IMR-90 (cell line): Measurements from ENCODE around the gene DAZL. TPM values are rescaled to one million over a fixed set of nuclear protein-coding genes. Genes with fewer than 3 reads are reported as not detected.

Experiments
- ATAC-seq: fragments of 200-7000 bp; cut with Tn5 transposase; 2 replicates; pipeline ENCODE4 v1.9.1; 2020; ENCODE audit warnings: low read depth, mild to moderate bottlenecking, moderate library complexity
- BruUV-seq: library from RNA; stranded (reverse); fragments of 400-500 nt; replicated peaks from 2 replicates; lab custom pipeline; 2021; lab: Mats Ljungman, UMichigan
- CTCF ChIA-PET: fragments of 300-600 bp; formaldehyde crosslinking; extraction: SDS; loops from one replicate; lab custom pipeline; 2021; ENCODE audit warnings: antibody characterized with exemption; lab: Yijun Ruan, JAX
- POLR2A ChIA-PET: fragments of 300-600 bp; sonication (Branson Sonifier 250); formaldehyde crosslinking; loops from one replicate; lab custom pipeline; 2022; ENCODE audit warnings: antibody characterized with exemption; ENCODE audit not compliant: unreplicated experiment; lab: Charles Lee
- DNase-seq: peaks from one replicate; pipeline ENCODE4 v3.0.0; 2013
- H2AFZ ChIP-seq: replicated peaks from 2 replicates; pipeline ENCODE3; 2013; ENCODE audit warnings: low read length, mild to moderate bottlenecking; ENCODE audit not compliant: poor library complexity
- H2AK5ac ChIP-seq: 2 replicates; pipeline ENCODE4 v1.6.1; 2013; ENCODE audit warnings: low read depth, low read length, inconsistent platforms
- H2AK9ac ChIP-seq: replicated peaks from 2 replicates; pipeline ENCODE3; 2013; ENCODE audit warnings: mild to moderate bottlenecking, low read depth, low read length, moderate library complexity; ENCODE audit not compliant: poor library complexity
- H2BK120ac ChIP-seq: 2 replicates; pipeline ENCODE4 v1.6.1; 2013; ENCODE audit warnings: low read depth, low read length, inconsistent platforms
- H2BK15ac ChIP-seq: 3 replicates; pipeline ENCODE4 v1.6.1; 2013; ENCODE audit warnings: low read depth, low read length, inconsistent platforms
- H2BK20ac ChIP-seq: 2 replicates; pipeline ENCODE4 v1.6.1; 2013; ENCODE audit warnings: low read depth, mild to moderate bottlenecking, inconsistent platforms, low read length, moderate library complexity
- H2BK5ac ChIP-seq: 2 replicates; pipeline ENCODE4 v1.6.1; 2013; ENCODE audit warnings: mild to moderate bottlenecking, low read depth, low read length, inconsistent platforms; ENCODE audit not compliant: poor library complexity, severe bottlenecking
- H3K14ac ChIP-seq: replicated peaks from 2 replicates; pipeline ENCODE4 v1.6.1; 2013; ENCODE audit warnings: low read depth, low read length, inconsistent platforms
- H3K18ac ChIP-seq: 2 replicates; pipeline ENCODE4 v1.6.1; 2013; ENCODE audit warnings: low read depth, low read length, control low read depth
- H3K23ac ChIP-seq: 2 replicates; pipeline ENCODE4 v1.6.1; 2013; ENCODE audit warnings: low read depth, low read length, inconsistent platforms
- H3K27ac ChIP-seq: 2 replicates; pipeline ENCODE4 v1.5.1; 2013; ENCODE audit warnings: mild to moderate bottlenecking, control low read depth, low read length; ENCODE audit not compliant: insufficient read depth
- H3K27me3 ChIP-seq: 2 replicates; pipeline ENCODE4 v1.6.1; 2013; ENCODE audit warnings: low read length; ENCODE audit not compliant: control insufficient read depth, insufficient read depth
- H3K36me3 ChIP-seq: 2 replicates; pipeline ENCODE4 v1.6.1; 2013; ENCODE audit warnings: low read length, mixed read lengths; ENCODE audit not compliant: control insufficient read depth, insufficient read depth
- H3K4ac ChIP-seq: 2 replicates; pipeline ENCODE4 v1.6.1; 2013; ENCODE audit warnings: low read depth, low read length, inconsistent platforms
- H3K4me1 ChIP-seq: 2 replicates; pipeline ENCODE4 v1.6.1; 2013; ENCODE audit warnings: low read length, mixed read lengths; ENCODE audit not compliant: control insufficient read depth, insufficient read depth
- H3K4me2 ChIP-seq: 2 replicates; pipeline ENCODE4 v1.6.1; 2013; ENCODE audit warnings: low read depth, mild to moderate bottlenecking, control low read depth, low read length, moderate library complexity
- H3K4me3 ChIP-seq: 2 replicates; pipeline ENCODE4 v1.5.1; 2013; ENCODE audit warnings: low read depth, mild to moderate bottlenecking, control low read depth, low read length, moderate library complexity; ENCODE audit not compliant: insufficient read depth
- H3K56ac ChIP-seq: 2 replicates; pipeline ENCODE4 v1.6.1; 2013; ENCODE audit warnings: low read length, inconsistent platforms; ENCODE audit not compliant: insufficient read depth; ENCODE audit errors: extremely low read depth
- H3K79me1 ChIP-seq, 2 experiments: 2 replicates each; pipeline ENCODE4 v1.6.1; 2013; ENCODE audit warnings: low read length in 2 of 2, inconsistent platforms in 1 of 2, low read depth in 1 of 2
- H3K9ac ChIP-seq: 2 replicates; pipeline ENCODE4 v1.6.1; 2013; ENCODE audit warnings: low read depth, low read length, control low read depth
- H3K9me1 ChIP-seq: 2 replicates; pipeline ENCODE4 v1.6.1; 2013; ENCODE audit warnings: low read length, inconsistent platforms; ENCODE audit not compliant: insufficient read depth
- H3K9me3 ChIP-seq: 2 replicates; pipeline ENCODE4 v1.6.1; 2013; ENCODE audit warnings: low read length; ENCODE audit not compliant: control insufficient read depth, insufficient read depth
- H4K20me1 ChIP-seq: 2 replicates; pipeline ENCODE4 v1.6.1; 2013; ENCODE audit warnings: low read length, inconsistent platforms; ENCODE audit not compliant: insufficient read depth
- H4K5ac ChIP-seq: 2 replicates; pipeline ENCODE4 v1.6.1; 2013; ENCODE audit warnings: mild to moderate bottlenecking, low read depth, low read length, control low read depth
- H4K8ac ChIP-seq, 2 experiments: 2 replicates each; pipeline ENCODE4 v1.6.1; 2013; ENCODE audit warnings: low read depth in 2 of 2, low read length in 2 of 2, control low read depth in 1 of 2, inconsistent platforms in 1 of 2
- H4K91ac ChIP-seq: 2 replicates; pipeline ENCODE4 v1.6.1; 2013; ENCODE audit warnings: low read depth, low read length, inconsistent platforms; ENCODE audit not compliant: insufficient read depth
- BHLHE40 ChIP-seq: fragments of 150-350 bp; IDR thresholded peaks from 2 replicates; pipeline ENCODE4 v1.6.1; 2016; ENCODE audit warnings: mild to moderate bottlenecking, low read depth, low read length
- CEBPB ChIP-seq: IDR thresholded peaks from 2 replicates; pipeline ENCODE4 v1.6.1; 2012; ENCODE audit warnings: low read depth, low read length, improper control_type of control experiment
- CHD1 ChIP-seq: IDR thresholded peaks from 2 replicates; pipeline ENCODE4 v1.6.1; 2012; ENCODE audit warnings: low read depth, low read length, improper control_type of control experiment
- CTCF ChIP-seq: conservative IDR thresholded peaks from 2 replicates; pipeline ENCODE4 v1.5.1; 2012; ENCODE audit warnings: mild to moderate bottlenecking, low read depth, low read length, improper control_type of control experiment
- ELK1 ChIP-seq: fragments of 150-350 bp; IDR thresholded peaks from 2 replicates; pipeline ENCODE4 v1.6.1; 2016; ENCODE audit warnings: low read depth, mild to moderate bottlenecking, low read length, moderate library complexity, borderline replicate concordance
- MAFK ChIP-seq: IDR thresholded peaks from 2 replicates; pipeline ENCODE4 v1.6.1; 2012; ENCODE audit warnings: low read depth, low read length, improper control_type of control experiment
- MAZ ChIP-seq: IDR thresholded peaks from 2 replicates; pipeline ENCODE4 v1.6.1; 2012; ENCODE audit warnings: low read depth, mild to moderate bottlenecking, low read length, improper control_type of control experiment, moderate library complexity, borderline replicate concordance
- MXI1 ChIP-seq: IDR thresholded peaks from 2 replicates; pipeline ENCODE4 v1.6.1; 2012; ENCODE audit warnings: low read depth, mild to moderate bottlenecking, low read length, moderate library complexity, borderline replicate concordance
- NFE2L2 ChIP-seq: fragments of 150-350 bp; IDR thresholded peaks from 2 replicates; pipeline ENCODE4 v1.6.1; 2016; ENCODE audit warnings: low read depth, mild to moderate bottlenecking, low read length
- POLR2A ChIP-seq: IDR thresholded peaks from 2 replicates; pipeline ENCODE4 v1.6.1; 2012; ENCODE audit warnings: mild to moderate bottlenecking, low read depth, low read length
- RAD21 ChIP-seq: IDR thresholded peaks from 2 replicates; pipeline ENCODE4 v1.6.1; 2012; ENCODE audit warnings: low read length, improper control_type of control experiment
- RCOR1 ChIP-seq: IDR thresholded peaks from 2 replicates; pipeline ENCODE4 v1.6.1; 2012; ENCODE audit warnings: mild to moderate bottlenecking, low read length, improper control_type of control experiment; ENCODE audit not compliant: insufficient replicate concordance
- RFX5 ChIP-seq: IDR thresholded peaks from 2 replicates; pipeline ENCODE4 v1.8.0; 2012; ENCODE audit warnings: low read depth, mild to moderate bottlenecking, low read length, moderate library complexity
- SMC3 ChIP-seq: fragments of 150-350 bp; IDR thresholded peaks from 2 replicates; pipeline ENCODE4 v1.6.1; 2016; ENCODE audit warnings: low read depth, mild to moderate bottlenecking, antibody characterized with exemption, low read length, moderate library complexity
- USF2 ChIP-seq: fragments of 150-350 bp; IDR thresholded peaks from 2 replicates; pipeline ENCODE4 v1.6.1; 2017; ENCODE audit warnings: mild to moderate bottlenecking, antibody characterized with exemption, low read length, low read depth
- WGBS, 2 experiments: methylation state at CpG; one replicate each; pipeline versions ENCODE4 v1.1.5 to v1.1.7; 2013; ENCODE audit warnings: missing lambda C conversion rate in 2 of 2; ENCODE audit not compliant: insufficient read length in 1 of 2; ENCODE audit errors: extremely low coverage in 2 of 2; 5-methylcytosine and 5-hydroxymethylcytosine counted together
- dilution Hi-C: fragments of 300-500 bp; cut with HindIII; formaldehyde crosslinking; loops from one replicate; pipeline ENCODE4 v1.14.3; 2018; ENCODE audit warnings: low sequenced_read_pairs; ENCODE audit not compliant: unreplicated experiment
- in situ Hi-C: fragments of 300-500 bp; cut with MboI; formaldehyde crosslinking; loops from 3 replicates; pipeline ENCODE4 v1.14.3; 2019; ENCODE audit warnings: low sequenced_read_pairs, inconsistent platforms, mixed read lengths
- intact Hi-C: fragments of 100-400 bp; cut with micrococcal nuclease; formaldehyde crosslinking; loops from 2 replicates; pipeline ENCODE4 v1.10.0; 2022
- polyA plus RNA-seq, 3 experiments: library from polyadenylated mRNA; depleted of rRNA; stranded (reverse); fragments of >200 nt; gene quantifications; 2 replicates each; pipeline ENCODE4 v1.2.3, GENCODE V29; 2012; ENCODE audit warnings: low replicate concordance in 1 of 3
- total RNA-seq: library from RNA; depleted of rRNA; stranded (reverse); fragments of >200 nt; gene quantifications from 2 replicates; pipeline ENCODE4 v1.2.3, GENCODE V29; 2012

DAZL gene
- total and polyA plus RNA-seq, 2 of the 4 experiments (the other 2 are of a cell fraction) = not detected

GRCh38 chr3:16551342-16551976 lies 53.8 kb downstream of the DAZL start:
- H4K20me1 ChIP-seq = no peaks in the 10 kb centered on the region
- no peak for DNase-seq
- no peak overlapping the region for H4K91ac ChIP-seq
- no peak overlapping the region for H3K4me3 ChIP-seq
- H2BK20ac ChIP-seq = no peak overlapping the region
- in situ Hi-C loops = loop anchor here (5.0 kb wide), 1 partner anchor 264 kb away; no protein-coding TSS in a partner anchor
- POLR2A ChIA-PET = no interaction called here
- no peak for TF ChIP-seq ELK1
- no peak for TF ChIP-seq SMC3
- TF ChIP-seq BHLHE40 = no peak
- TF ChIP-seq CHD1 = no peak
- TF ChIP-seq CTCF = no peak
- TF ChIP-seq RAD21 = no peak
- no peak for TF ChIP-seq CEBPB
- TF ChIP-seq RFX5 = no peak
- no peak for TF ChIP-seq MXI1
- no peak for TF ChIP-seq RCOR1
- TF ChIP-seq USF2 = no peak
- no peak for TF ChIP-seq MAZ
- no peak for TF ChIP-seq MAFK
- TF ChIP-seq POLR2A = no peak
- no peak for TF ChIP-seq NFE2L2
- peaks cover 18% of the 10 kb centered on the region for H3K27me3 ChIP-seq
- intact Hi-C loops = loop anchor here (5.0 kb wide), 1 partner anchor 954 kb away; no protein-coding TSS in a partner anchor
- no peaks in the 10 kb centered on the region for H3K36me3 ChIP-seq
- no peak overlapping the region for H4K5ac ChIP-seq
- H3K4ac ChIP-seq = peak overlapping the region; percentile 46; the same call in 1 of the 2 replicates
- no peak overlapping the region for H2BK5ac ChIP-seq
- BruUV-seq = no TSS peak
- H4K8ac ChIP-seq = peak overlapping the region in 1 of 2 experiments; percentile 14; a peak in 1 of 4 replicates
- H2BK120ac ChIP-seq = no peak overlapping the region
- no peak overlapping the region for H3K56ac ChIP-seq
- no peak overlapping the region for H2AFZ ChIP-seq
- H3K9me3 ChIP-seq = peaks cover 5% of the 10 kb centered on the region; the same call in 1 of the 2 replicates
- H3K23ac ChIP-seq = no peak overlapping the region
- WGBS, 2 experiments = no CpG with 5 or more reads among the region's 4 CpGs
- no peaks in the 10 kb centered on the region for H3K9me1 ChIP-seq
- CTCF ChIA-PET = interaction anchor here (2.8 kb wide), 1 partner anchor 261 kb away, joined by 18 read pairs; no protein-coding TSS in a partner anchor
- H3K18ac ChIP-seq = no peak overlapping the region
- H3K4me1 ChIP-seq = no peaks in the 10 kb centered on the region; the same call in 1 of the 2 replicates
- peak; percentile 33 for ATAC-seq
- no peak overlapping the region for H2AK9ac ChIP-seq
- no peak overlapping the region for H3K9ac ChIP-seq
- H2AK5ac ChIP-seq = no peak overlapping the region
- no peaks in the 10 kb centered on the region for H3K79me1 ChIP-seq
- H3K4me2 ChIP-seq = no peak overlapping the region
- no peak overlapping the region for H2BK15ac ChIP-seq
- no peak overlapping the region for H3K27ac ChIP-seq
- H3K14ac ChIP-seq = no peak overlapping the region
- dilution Hi-C loops = no loop called here
